Hepatocyte (in vitro differentiated cells): ENCODE results near the gene GRHL1.

Experiments used
- EZH2 ChIP-seq: fragments of 200-600 bp; sonication (generic); IDR thresholded peaks from 2 replicates; pipeline ENCODE4 v1.6.1; 2016; ENCODE audit warnings: antibody characterized with exemption, mild to moderate bottlenecking, borderline replicate concordance
- EZH2phosphoT487 ChIP-seq: fragments of 200-600 bp; sonication (generic); IDR thresholded peaks from one replicate; pipeline ENCODE4 v1.6.1; 2018; ENCODE audit warnings: antibody characterized with exemption, mild to moderate bottlenecking, low read depth, moderate library complexity; ENCODE audit not compliant: unreplicated experiment, severe bottlenecking
- TF ChIP-seq, protein P1 (sequence below): fragments of 200-600 bp; sonication (generic); IDR thresholded peaks from 2 replicates; pipeline ENCODE4 v1.5.1; 2016; ENCODE audit warnings: antibody characterized with exemption, mild to moderate bottlenecking; ENCODE audit not compliant: poor library complexity

DNA sequence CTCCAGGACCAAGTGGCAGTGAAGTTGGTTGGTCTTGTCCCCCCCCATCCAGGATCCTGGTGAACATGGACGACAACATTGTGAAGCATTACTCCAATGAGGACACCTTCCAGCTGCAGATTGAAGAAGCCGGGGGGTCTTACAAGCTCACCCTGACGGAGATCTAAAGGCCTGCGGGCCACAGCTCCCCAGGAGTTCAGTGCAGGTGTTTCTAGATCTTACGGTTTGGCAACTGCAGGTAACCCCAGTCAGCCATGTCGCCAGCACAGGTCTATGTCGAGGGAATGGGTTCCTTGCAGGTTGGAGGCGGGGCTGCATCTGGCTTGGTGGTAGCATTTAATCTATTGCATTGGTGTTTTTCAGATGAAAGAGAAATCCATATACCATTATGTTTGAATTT is 49.0 kb downstream of the GRHL1 start:
- TF ChIP-seq, protein P1, sequence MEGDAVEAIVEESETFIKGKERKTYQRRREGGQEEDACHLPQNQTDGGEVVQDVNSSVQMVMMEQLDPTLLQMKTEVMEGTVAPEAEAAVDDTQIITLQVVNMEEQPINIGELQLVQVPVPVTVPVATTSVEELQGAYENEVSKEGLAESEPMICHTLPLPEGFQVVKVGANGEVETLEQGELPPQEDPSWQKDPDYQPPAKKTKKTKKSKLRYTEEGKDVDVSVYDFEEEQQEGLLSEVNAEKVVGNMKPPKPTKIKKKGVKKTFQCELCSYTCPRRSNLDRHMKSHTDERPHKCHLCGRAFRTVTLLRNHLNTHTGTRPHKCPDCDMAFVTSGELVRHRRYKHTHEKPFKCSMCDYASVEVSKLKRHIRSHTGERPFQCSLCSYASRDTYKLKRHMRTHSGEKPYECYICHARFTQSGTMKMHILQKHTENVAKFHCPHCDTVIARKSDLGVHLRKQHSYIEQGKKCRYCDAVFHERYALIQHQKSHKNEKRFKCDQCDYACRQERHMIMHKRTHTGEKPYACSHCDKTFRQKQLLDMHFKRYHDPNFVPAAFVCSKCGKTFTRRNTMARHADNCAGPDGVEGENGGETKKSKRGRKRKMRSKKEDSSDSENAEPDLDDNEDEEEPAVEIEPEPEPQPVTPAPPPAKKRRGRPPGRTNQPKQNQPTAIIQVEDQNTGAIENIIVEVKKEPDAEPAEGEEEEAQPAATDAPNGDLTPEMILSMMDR = no peak
- TF ChIP-seq EZH2 (no peak), EZH2phosphoT487 (no peak)
